DLD1 (cell line): ENCODE data around the gene TMX2.

Experiments
- in situ Hi-C: cut with HindIII; loops from 2 replicates; pipeline ENCODE4 v1.10.0; 2017; ENCODE audit warnings: low sequenced_read_pairs

The TMX2 gene

GRCh38 chr11:57762235-57762861 is 50.0 kb downstream of the TMX2 start:
- in situ Hi-C loops, result no loop called here

- in situ Hi-C loops, result no loop called here
These were observed 51.2 kb downstream of the TMX2 start for GRCh38 chr11:57763568-57763967.

- in situ Hi-C loops, result no loop called here
These were observed 51.6 kb downstream of the TMX2 start for GRCh38 chr11:57764021-57764420.

- in situ Hi-C loops, result no loop called here
These were observed 52.2 kb downstream of the TMX2 start for GRCh38 chr11:57764566-57764965.

- in situ Hi-C loops, result no loop called here
These were observed 52.6 kb downstream of the TMX2 start for GRCh38 chr11:57764972-57765371.

GRCh38 chr11:57770793-57771192 is 58.4 kb downstream of the TMX2 start:
- in situ Hi-C loops, result no loop called here

- in situ Hi-C loops, result no loop called here
These were observed 59.0 kb downstream of the TMX2 start for GRCh38 chr11:57771365-57771764.

- in situ Hi-C loops, result no loop called here
These were observed 60.2 kb downstream of the TMX2 start for GRCh38 chr11:57772562-57772961.

- in situ Hi-C loops, result no loop called here
These were observed 60.7 kb downstream of the TMX2 start for GRCh38 chr11:57773026-57773598.

- in situ Hi-C loops, result no loop called here
These were observed 63.1 kb downstream of the TMX2 start for GRCh38 chr11:57775491-57775890.

GRCh38 chr11:57776031-57776521 is 63.7 kb downstream of the TMX2 start:
- in situ Hi-C loops, result no loop called here

- in situ Hi-C loops, result no loop called here
These were observed 64.3 kb downstream of the TMX2 start for GRCh38 chr11:57776577-57777210.

- in situ Hi-C loops, result no loop called here
These were observed 65.5 kb downstream of the TMX2 start for GRCh38 chr11:57777969-57778317.

- in situ Hi-C loops, result no loop called here
These were observed 66.1 kb downstream of the TMX2 start for GRCh38 chr11:57778318-57779037.

GRCh38 chr11:57779276-57779675 is 66.9 kb downstream of the TMX2 start:
- in situ Hi-C loops, result no loop called here

- in situ Hi-C loops, result no loop called here
These were observed 69.1 kb downstream of the TMX2 start for GRCh38 chr11:57781529-57781943.

GRCh38 chr11:57785072-57785471 is 72.7 kb downstream of the TMX2 start:
- in situ Hi-C loops, result no loop called here

- in situ Hi-C loops, result no loop called here
These were observed 74.0 kb downstream of the TMX2 start for GRCh38 chr11:57786436-57786835.

GRCh38 chr11:57787006-57787604 is 74.7 kb downstream of the TMX2 start:
- in situ Hi-C loops, result no loop called here

- in situ Hi-C loops, result no loop called here
These were observed 75.7 kb downstream of the TMX2 start for GRCh38 chr11:57787920-57788702.

GRCh38 chr11:57788703-57789088 is 76.3 kb downstream of the TMX2 start:
- in situ Hi-C loops, result no loop called here
